Stimulated activated CD8-positive, alpha-beta memory T cell treated with anti-CD3 and anti-CD28 coated beads, Interleukin-4, amount 100 ng/mL, for 24 hours (primary cell): ENCODE results near the gene COX5B.
A peak's percentile ranks its signal among the peaks of the same experiment; 100 is the strongest.
"Not testable (repeated sequence)": the region's sequence is repeated elsewhere in the genome, so short reads cannot be mapped to it uniquely, and the experiment has no call there.

Experiments used
- DNase-seq: peaks from one replicate; pipeline ENCODE4 v3.0.0-alpha.2; 2020; ENCODE audit warnings: low read depth

The COX5B gene, protein sequence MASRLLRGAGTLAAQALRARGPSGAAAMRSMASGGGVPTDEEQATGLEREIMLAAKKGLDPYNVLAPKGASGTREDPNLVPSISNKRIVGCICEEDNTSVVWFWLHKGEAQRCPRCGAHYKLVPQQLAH

DNA sequence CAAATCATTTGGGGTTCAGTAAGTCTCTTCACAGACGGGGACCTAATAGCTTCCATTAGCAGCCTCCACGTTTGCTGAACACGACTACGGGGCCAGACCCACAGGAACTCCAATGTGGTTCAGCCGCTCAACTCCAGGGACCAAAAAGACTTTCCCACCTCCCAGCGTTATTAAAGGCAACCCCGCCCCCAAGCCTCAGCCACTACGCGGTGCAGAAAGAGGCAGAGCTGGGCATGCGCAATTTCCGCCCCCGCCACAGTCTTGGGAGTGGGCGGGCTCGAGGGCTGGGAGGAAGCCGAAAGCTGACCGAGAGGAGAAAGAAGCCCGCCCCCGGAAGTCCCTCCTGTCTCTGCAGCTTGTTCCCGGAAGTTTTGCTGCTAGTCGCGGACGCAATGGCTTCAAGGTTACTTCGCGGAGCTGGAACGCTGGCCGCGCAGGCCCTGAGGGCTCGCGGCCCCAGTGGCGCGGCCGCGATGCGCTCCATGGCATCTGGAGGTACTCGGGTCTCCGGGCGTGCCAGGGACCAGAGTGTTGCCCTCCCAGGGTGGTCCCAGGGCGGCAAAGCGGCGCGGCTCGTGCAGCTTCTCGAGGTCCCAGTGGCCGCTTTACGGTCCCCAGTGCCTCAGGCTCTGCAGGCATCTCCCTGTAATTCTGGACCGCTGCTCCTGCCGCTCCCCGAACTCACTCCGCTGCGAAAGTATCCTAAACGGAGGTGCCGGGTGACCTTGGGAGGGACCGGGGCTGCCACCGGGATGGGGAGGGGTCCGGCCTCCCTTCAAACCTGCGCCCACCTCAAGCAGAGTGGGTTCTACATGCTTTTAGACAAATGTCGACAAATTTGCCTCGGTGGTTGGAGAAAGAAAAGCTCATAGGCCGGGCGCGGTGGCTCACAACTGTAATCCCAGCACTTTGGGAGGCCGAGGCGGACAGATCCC, at the start of gene COX5B:
COX5B (plus strand) TSS at position 368 of the 935 bp plus-strand sequence; CDS start at position 393, 25 bp downstream.
- peak; percentile 99 for DNase-seq

GRCh38 chr2:97596180-97596579, 49.7 kb upstream of the COX5B start:
- DNase-seq: not testable (repeated sequence)

- DNase-seq: not testable (repeated sequence)
Observed at GRCh38 chr2:97601537-97601936, 44.3 kb upstream of the COX5B start.

GRCh38 chr2:97605109-97605508, 40.8 kb upstream of the COX5B start:
- not testable (repeated sequence) for DNase-seq

GRCh38 chr2:97605524-97606339, 40.1 kb upstream of the COX5B start:
- DNase-seq: not testable (repeated sequence)

DNA sequence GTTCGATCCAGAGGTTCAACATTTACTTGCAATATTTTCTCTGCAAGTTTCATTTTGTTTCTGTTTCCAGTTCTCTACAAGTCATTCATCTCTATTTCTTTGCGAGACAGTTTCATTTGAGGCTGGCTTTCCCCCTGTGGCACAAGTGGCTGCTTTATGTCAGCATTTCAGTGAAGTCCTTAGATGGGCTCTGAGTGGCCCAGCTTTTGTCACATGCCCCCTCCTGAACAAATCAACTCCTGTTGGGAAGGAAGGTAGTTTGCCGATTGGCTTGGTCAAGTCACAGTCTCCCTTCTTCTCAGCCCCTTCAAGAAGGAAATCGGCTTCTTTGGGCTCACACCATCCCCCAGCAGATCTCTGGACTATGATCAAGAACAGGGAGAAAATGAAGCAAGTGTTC, 37.1 kb upstream of the COX5B start:
- not testable (repeated sequence) for DNase-seq

- DNase-seq: not testable (repeated sequence)
Observed at GRCh38 chr2:97611895-97612294, 34.0 kb upstream of the COX5B start.

DNA sequence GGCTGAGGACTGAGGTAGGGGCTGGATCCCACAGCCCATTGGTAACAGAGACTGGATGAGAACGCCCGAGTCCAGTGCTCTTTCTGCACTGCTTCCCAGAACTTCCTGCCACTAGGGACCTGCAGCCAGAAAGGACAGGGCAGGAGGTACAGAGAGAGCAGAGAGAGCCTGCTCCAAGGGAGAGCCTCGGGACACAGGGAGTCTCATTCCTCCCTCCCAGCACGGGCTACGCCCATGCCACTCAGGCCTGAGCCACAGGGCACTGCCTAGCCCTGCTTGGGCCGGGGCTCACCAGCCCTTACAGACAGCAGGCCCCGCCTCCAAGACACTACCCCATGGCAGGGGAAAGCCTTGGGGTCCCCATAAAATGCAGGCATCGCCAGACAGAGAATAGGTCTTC, 30.1 kb upstream of the COX5B start:
- DNase-seq: not testable (repeated sequence)

- no peak for DNase-seq
Observed at GRCh38 chr2:97617911-97618310, 28.0 kb upstream of the COX5B start.

- DNase-seq: not testable (repeated sequence)
Observed at GRCh38 chr2:97618939-97619827, 26.7 kb upstream of the COX5B start.

GRCh38 chr2:97620492-97620891, 25.4 kb upstream of the COX5B start:
- DNase-seq: not testable (repeated sequence)

- not testable (repeated sequence) for DNase-seq
Observed at GRCh38 chr2:97622976-97623375, 22.9 kb upstream of the COX5B start.

DNA sequence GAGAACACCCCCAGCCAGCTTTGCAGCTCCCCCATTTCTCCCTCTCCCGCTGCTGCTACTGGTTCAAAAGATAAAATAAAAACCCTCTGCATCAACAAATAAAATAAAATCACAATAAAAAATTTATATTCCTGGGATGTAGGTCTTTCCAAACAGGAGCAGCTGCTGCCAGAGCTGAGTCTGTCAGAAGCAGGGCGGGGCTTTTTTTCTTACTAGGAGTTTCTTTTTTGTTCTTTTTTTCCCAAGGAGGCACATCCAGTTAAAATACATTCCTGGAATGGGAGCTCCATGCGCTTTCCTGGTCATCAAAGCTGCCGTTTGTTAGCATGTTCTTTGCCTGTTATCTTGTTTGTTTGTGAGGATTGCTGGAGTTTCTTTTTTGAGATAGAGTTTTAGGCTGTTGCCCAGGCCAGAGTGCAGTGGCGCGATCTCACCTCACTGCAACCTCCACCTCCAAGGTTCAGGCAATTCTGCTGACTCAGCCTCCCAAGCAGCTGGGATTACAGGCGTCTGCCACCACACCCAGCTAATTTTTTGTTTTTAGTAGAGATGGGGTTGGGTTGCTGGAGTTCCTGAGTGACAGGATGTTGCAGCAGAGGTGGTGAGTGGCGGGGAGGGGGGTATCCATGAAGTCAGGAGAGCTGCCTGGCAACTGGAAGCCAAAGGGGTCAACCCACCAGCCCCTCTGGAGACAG, 20.4 kb upstream of the COX5B start:
- not testable (repeated sequence) for DNase-seq

DNA sequence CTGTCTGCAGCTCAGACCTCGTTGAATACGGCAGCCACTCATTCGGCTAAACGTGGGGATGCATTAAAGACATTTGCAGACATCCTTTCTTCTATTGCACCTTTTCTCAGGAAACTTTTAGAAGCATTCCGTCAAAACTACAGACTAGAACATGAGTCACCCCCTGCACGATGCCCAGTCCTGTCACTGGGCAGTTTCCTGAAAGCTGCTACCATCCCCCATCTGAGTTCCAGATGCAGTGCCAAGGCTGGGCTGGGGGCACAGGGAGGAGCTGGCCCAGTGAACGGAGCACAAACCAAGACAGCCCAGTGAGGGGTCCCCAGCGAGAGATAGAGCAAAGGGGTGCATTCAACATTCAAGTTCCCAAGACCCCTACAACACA, 19.8 kb upstream of the COX5B start:
- DNase-seq: not testable (repeated sequence)

DNA sequence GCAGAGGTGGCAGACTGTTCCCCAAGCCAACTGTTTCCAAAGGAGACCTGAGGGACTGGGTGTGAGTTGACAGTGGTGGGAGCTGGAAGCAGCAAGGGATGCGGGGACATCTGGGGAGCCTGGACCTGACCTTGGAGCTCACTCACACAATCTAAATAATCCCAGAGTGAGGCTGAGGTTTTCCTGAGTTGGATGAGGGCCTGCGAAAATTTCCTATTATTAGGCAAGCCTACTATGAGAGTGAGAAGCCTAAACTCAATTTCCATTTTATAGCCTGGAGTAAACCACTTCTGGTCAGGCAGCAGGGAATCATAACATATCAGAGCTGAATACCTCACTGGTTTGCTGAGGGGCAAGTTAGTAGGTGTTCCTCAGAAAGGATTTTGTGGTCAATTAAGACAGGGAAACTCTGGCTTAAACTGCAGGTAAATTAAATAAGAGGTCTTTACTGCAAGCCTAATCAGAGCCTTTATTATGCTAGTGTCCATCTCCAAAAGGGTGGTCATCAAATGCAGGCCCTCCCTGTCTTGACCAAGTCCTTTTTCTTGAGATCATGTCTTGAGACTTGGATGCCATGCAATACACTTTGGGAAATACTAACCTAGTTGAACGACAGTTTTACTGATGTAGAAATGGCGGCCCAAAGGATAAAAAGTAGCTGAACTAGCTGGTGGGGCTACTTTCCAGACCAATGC, 1.7 kb upstream of the COX5B start:
- DNase-seq: no peak

- no peak for DNase-seq
Observed at GRCh38 chr2:97645112-97645694, 659 bp upstream of the COX5B start.

- no peak for DNase-seq
Observed at GRCh38 chr2:97646977-97647376, 1.1 kb downstream of the COX5B start.

DNA sequence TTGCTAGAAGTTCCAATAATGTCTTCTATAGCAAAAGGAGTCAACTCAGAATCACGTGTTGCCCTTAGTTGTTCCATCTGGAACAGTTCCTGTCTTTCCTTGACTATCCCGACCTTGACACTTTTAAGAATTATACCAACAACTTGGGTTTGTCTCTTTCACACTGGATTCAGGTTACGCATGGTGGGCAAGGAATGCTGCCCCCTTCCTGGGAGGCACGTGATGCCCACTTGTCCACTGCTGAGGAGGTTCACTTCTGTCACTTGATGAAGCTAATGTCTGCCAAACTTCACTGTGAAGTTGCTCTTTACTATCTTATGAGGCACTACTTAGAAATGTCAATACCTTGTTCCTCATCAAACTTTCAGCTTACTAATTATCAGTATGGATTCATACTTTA, 5.3 kb downstream of the COX5B start:
- DNase-seq: no peak

- DNase-seq: no peak
Observed at GRCh38 chr2:97653473-97653872, 7.6 kb downstream of the COX5B start.

DNA sequence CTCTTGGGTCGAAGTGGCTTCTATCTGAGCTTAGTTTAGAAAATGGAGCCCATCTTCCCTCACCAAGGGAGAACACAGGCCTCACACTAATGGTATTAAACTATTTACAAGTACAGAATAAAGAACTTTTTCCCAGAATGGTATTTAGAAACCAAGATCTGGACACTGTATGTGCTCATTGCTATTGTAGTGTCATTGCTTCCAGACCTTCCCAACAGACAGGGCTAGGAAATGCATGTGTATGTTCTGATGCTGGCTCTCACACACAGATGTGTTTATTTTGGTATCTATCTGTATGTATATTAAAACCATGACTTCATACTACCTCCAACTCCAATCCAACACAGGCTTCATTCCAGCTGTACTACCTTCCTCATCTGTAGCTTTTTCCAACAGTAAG, 8.0 kb downstream of the COX5B start:
- DNase-seq: no peak
